ENCODE results near the gene PAX2.

Gene PAX2

GRCh38 chr10:100791369-100792058 is 46.1 kb downstream of the PAX2 start:
- no peak for DNase-seq (ENCODE audit: low spot score)

GRCh38 chr10:100792574-100792973 is 47.2 kb downstream of the PAX2 start:
- no peak for DNase-seq (ENCODE audit: low spot score)

- no peak for DNase-seq (ENCODE audit: low spot score)
Measured at GRCh38 chr10:100793055-100793454, 47.7 kb downstream of the PAX2 start.

- DNase-seq (ENCODE audit: low spot score) = no peak
Measured at GRCh38 chr10:100799881-100800280, 54.5 kb downstream of the PAX2 start.

GRCh38 chr10:100800931-100801330 is 55.5 kb downstream of the PAX2 start:
- no peak for DNase-seq (ENCODE audit: low spot score)

GRCh38 chr10:100802196-100802595 is 56.8 kb downstream of the PAX2 start:
- DNase-seq (ENCODE audit: low spot score) = no peak

- no peak for DNase-seq (ENCODE audit: low spot score)
Measured at GRCh38 chr10:100802607-100803006, 57.2 kb downstream of the PAX2 start.

- DNase-seq (ENCODE audit: low spot score) = no peak
Measured at GRCh38 chr10:100803492-100803891, 58.1 kb downstream of the PAX2 start.

- no peak for DNase-seq (ENCODE audit: low spot score)
Measured at GRCh38 chr10:100803908-100804307, 58.5 kb downstream of the PAX2 start.

- DNase-seq (ENCODE audit: low spot score) = no peak
Measured at GRCh38 chr10:100805543-100806355, 60.4 kb downstream of the PAX2 start.

GRCh38 chr10:100806356-100806645 is 60.9 kb downstream of the PAX2 start:
- no peak for DNase-seq (ENCODE audit: low spot score)

GRCh38 chr10:100807241-100807951 is 62.0 kb downstream of the PAX2 start:
- no peak for DNase-seq (ENCODE audit: low spot score)

- DNase-seq (ENCODE audit: low spot score) = no peak
Measured at GRCh38 chr10:100808876-100809275, 63.5 kb downstream of the PAX2 start.

- DNase-seq (ENCODE audit: low spot score) = no peak
Measured at GRCh38 chr10:100810091-100810834, 64.9 kb downstream of the PAX2 start.

GRCh38 chr10:100810835-100811116 is 65.4 kb downstream of the PAX2 start:
- no peak for DNase-seq (ENCODE audit: low spot score)

GRCh38 chr10:100811261-100811660 is 65.9 kb downstream of the PAX2 start:
- DNase-seq (ENCODE audit: low spot score) = no peak

GRCh38 chr10:100811752-100812750 is 66.7 kb downstream of the PAX2 start:
- DNase-seq (ENCODE audit: low spot score) = no peak

GRCh38 chr10:100812978-100813377 is 67.6 kb downstream of the PAX2 start:
- no peak for DNase-seq (ENCODE audit: low spot score)

GRCh38 chr10:100814751-100815474 is 69.5 kb downstream of the PAX2 start:
- DNase-seq (ENCODE audit: low spot score) = no peak

GRCh38 chr10:100816671-100817070 is 71.3 kb downstream of the PAX2 start:
- no peak for DNase-seq (ENCODE audit: low spot score)
